ENCODE measurements around the gene TEX10. TPM values are rescaled to one million over a fixed set of nuclear protein-coding genes. Genes with fewer than 3 reads are reported as not detected.

The TEX10 gene
- total and polyA plus RNA-seq, 4 donors, result 5.1 to 37.4 (median 9.6) TPM

GRCh38 chr9:100364013-100364412 is 11.3 kb upstream of the TEX10 start:
- no peak overlapping the region for H3K27ac ChIP-seq (ENCODE audit: low read depth in 1 of 2, low read length in 1 of 2)
- DNase-seq, result no peak
- peaks cover 0 to 2% (median 0%) of the 10 kb centered on the region in 4 donors for H3K36me3 ChIP-seq (ENCODE audit: control insufficient read depth in 4 of 4, insufficient read depth in 4 of 4, low read length in 4 of 4)
- WGBS, 2 donors, result 87 to 93% methylated on average over 8 of the region's 8 CpGs
- no peaks in the 10 kb centered on the region for H3K27me3 ChIP-seq (ENCODE audit: control insufficient read depth in 3 of 3, insufficient read depth in 3 of 3, low read length in 2 of 3)
- H3K9ac ChIP-seq (ENCODE audit: insufficient read depth in 1 of 2, low read length in 2 of 2), result no peak overlapping the region
- no peak for ATAC-seq (ENCODE audit: insufficient read depth, low FRiP score)
- no peak overlapping the region for H3K4me3 ChIP-seq
- TF ChIP-seq CTCF (IDR thresholded peaks at IDR 0.05; ENCODE audit: control extremely low read depth, extremely low read depth), result no peak
- H3K4me1 ChIP-seq (ENCODE audit: control insufficient read depth in 5 of 5, insufficient read depth in 5 of 5, low read length in 5 of 5), result no peaks in the 10 kb centered on the region
- peaks cover 0 to 5% (median 0%) of the 10 kb centered on the region in 4 donors for H3K9me3 ChIP-seq (ENCODE audit: control insufficient read depth in 4 of 4, insufficient read depth in 3 of 4, low read length in 3 of 4)

- Histone ChIP-seq H3K9me3 (ENCODE audit: control insufficient read depth in 4 of 4, insufficient read depth in 3 of 4, low read length in 3 of 4) (peaks cover 0 to 3% (median 0%) of the 10 kb centered on the region in 4 donors), H3K36me3 (ENCODE audit: control insufficient read depth in 4 of 4, insufficient read depth in 4 of 4, low read length in 4 of 4) (no peaks in the 10 kb centered on the region), H3K4me3 (no peak overlapping the region), H3K4me1 (ENCODE audit: control insufficient read depth in 5 of 5, insufficient read depth in 5 of 5, low read length in 5 of 5) (no peaks in the 10 kb centered on the region), H3K9ac (ENCODE audit: insufficient read depth in 1 of 2, low read length in 2 of 2) (no peak overlapping the region), H3K27ac (ENCODE audit: low read depth in 1 of 2, low read length in 1 of 2) (no peak overlapping the region), H3K27me3 (ENCODE audit: control insufficient read depth in 3 of 3, insufficient read depth in 3 of 3, low read length in 2 of 3) (no peaks in the 10 kb centered on the region)
- ATAC-seq (ENCODE audit: insufficient read depth, low FRiP score) (no peak), DNase-seq (no peak)
- no peak for TF ChIP-seq CTCF (IDR thresholded peaks at IDR 0.05; ENCODE audit: control extremely low read depth, extremely low read depth)
- 92 to 96% methylated on average over 3 of the region's 3 CpGs for WGBS, 2 donors
Measured at GRCh38 chr9:100359057-100359456, 6.3 kb upstream of the TEX10 start.

GRCh38 chr9:100357501-100357900 is 4.8 kb upstream of the TEX10 start:
- TF ChIP-seq CTCF (IDR thresholded peaks at IDR 0.05; ENCODE audit: control extremely low read depth, extremely low read depth), result no peak
- Histone ChIP-seq H3K27ac (ENCODE audit: low read depth in 1 of 2, low read length in 1 of 2) (no peak overlapping the region), H3K4me1 (ENCODE audit: control insufficient read depth in 5 of 5, insufficient read depth in 5 of 5, low read length in 5 of 5) (peaks cover 0 to 8% (median 0%) of the 10 kb centered on the region in 5 donors), H3K36me3 (ENCODE audit: control insufficient read depth in 4 of 4, insufficient read depth in 4 of 4, low read length in 4 of 4) (no peaks in the 10 kb centered on the region), H3K27me3 (ENCODE audit: control insufficient read depth in 3 of 3, insufficient read depth in 3 of 3, low read length in 2 of 3) (no peaks in the 10 kb centered on the region), H3K9me3 (ENCODE audit: control insufficient read depth in 4 of 4, insufficient read depth in 3 of 4, low read length in 3 of 4) (no peaks in the 10 kb centered on the region), H3K9ac (ENCODE audit: insufficient read depth in 1 of 2, low read length in 2 of 2) (no peak overlapping the region), H3K4me3 (no peak overlapping the region)
- no peak for DNase-seq
- 28 to 47% methylated on average over 1 of the region's 1 CpG for WGBS, 2 donors
- ATAC-seq (ENCODE audit: insufficient read depth, low FRiP score), result no peak

GRCh38 chr9:100355561-100355960 is 2.8 kb upstream of the TEX10 start:
- no peak for TF ChIP-seq CTCF (IDR thresholded peaks at IDR 0.05; ENCODE audit: control extremely low read depth, extremely low read depth)
- Histone ChIP-seq H3K4me1 (ENCODE audit: control insufficient read depth in 5 of 5, insufficient read depth in 5 of 5, low read length in 5 of 5) (peaks cover 0 to 16% (median 0%) of the 10 kb centered on the region in 5 donors), H3K4me3 (no peak overlapping the region), H3K27ac (ENCODE audit: low read depth in 1 of 2, low read length in 1 of 2) (no peak overlapping the region), H3K27me3 (ENCODE audit: control insufficient read depth in 3 of 3, insufficient read depth in 3 of 3, low read length in 2 of 3) (no peaks in the 10 kb centered on the region), H3K36me3 (ENCODE audit: control insufficient read depth in 4 of 4, insufficient read depth in 4 of 4, low read length in 4 of 4) (no peaks in the 10 kb centered on the region), H3K9ac (ENCODE audit: insufficient read depth in 1 of 2, low read length in 2 of 2) (no peak overlapping the region), H3K9me3 (ENCODE audit: control insufficient read depth in 4 of 4, insufficient read depth in 3 of 4, low read length in 3 of 4) (no peaks in the 10 kb centered on the region)
- DNase-seq (no peak), ATAC-seq (ENCODE audit: insufficient read depth, low FRiP score) (no peak)
- 76 to 84% methylated on average over 2 of the region's 2 CpGs for WGBS, 2 donors
